ENCODE data around the gene CMTM8. TPM values are rescaled to one million over a fixed set of nuclear protein-coding genes. Genes with fewer than 3 reads are reported as not detected.

CMTM8 gene
- total RNA-seq, 2 experiments from 2014 or later: 6.4 to 6.9 TPM

- no peak for TF ChIP-seq CTCF (IDR thresholded peaks at IDR 0.05)
- peaks cover 1% of the 10 kb centered on the region for H3K27me3 Mint-ChIP-seq
- H3K27ac Mint-ChIP-seq: no peak overlapping the region
- POLR2A ChIA-PET: no interaction called here
- no peaks in the 10 kb centered on the region for H3K9me3 Mint-ChIP-seq
- no peak overlapping the region for H3K4me3 Mint-ChIP-seq
- no peaks in the 10 kb centered on the region for H3K36me3 Mint-ChIP-seq (ENCODE audit: low read depth)
- intact Hi-C loops (cut with micrococcal nuclease): no loop called here
- CTCF ChIA-PET: no interaction called here
- DNase-seq (no peak), ATAC-seq (no peak)
- no peaks in the 10 kb centered on the region for H3K4me1 Mint-ChIP-seq (ENCODE audit: low read depth)
Measured at GRCh38 chr3:32202496-32202895, 36.0 kb upstream of the CMTM8 start.

- DNase-seq: no peak
- Mint-ChIP-seq H3K36me3 (ENCODE audit: low read depth) (no peaks in the 10 kb centered on the region), H3K27ac (no peak overlapping the region), H3K4me3 (no peak overlapping the region), H3K9me3 (no peaks in the 10 kb centered on the region), H3K4me1 (ENCODE audit: low read depth) (no peaks in the 10 kb centered on the region), H3K27me3 (peaks cover 3% of the 10 kb centered on the region)
- ChIA-PET CTCF (no interaction called here), POLR2A (no interaction called here)
- no peak for ATAC-seq
- no peak for TF ChIP-seq CTCF (IDR thresholded peaks at IDR 0.05)
- intact Hi-C loops (cut with micrococcal nuclease): no loop called here
Measured at GRCh38 chr3:32203854-32204253, 34.6 kb upstream of the CMTM8 start.

GRCh38 chr3:32208447-32208846 is 30.0 kb upstream of the CMTM8 start:
- POLR2A ChIA-PET: no interaction called here
- TF ChIP-seq CTCF (IDR thresholded peaks at IDR 0.05): no peak
- CTCF ChIA-PET: interaction anchor here (1.5 kb wide), 1 partner anchor 260 kb away, joined by 3 read pairs; no protein-coding TSS in a partner anchor
- DNase-seq (no peak), ATAC-seq (no peak)
- Mint-ChIP-seq H3K9me3 (no peaks in the 10 kb centered on the region), H3K4me3 (no peak overlapping the region), H3K36me3 (ENCODE audit: low read depth) (no peaks in the 10 kb centered on the region), H3K27me3 (peaks cover 3% of the 10 kb centered on the region), H3K27ac (no peak overlapping the region), H3K4me1 (ENCODE audit: low read depth) (no peaks in the 10 kb centered on the region)
- intact Hi-C loops (cut with micrococcal nuclease): no loop called here

GRCh38 chr3:32215185-32215584 is 23.3 kb upstream of the CMTM8 start:
- Mint-ChIP-seq H3K36me3 (ENCODE audit: low read depth) (no peaks in the 10 kb centered on the region), H3K4me1 (ENCODE audit: low read depth) (no peaks in the 10 kb centered on the region), H3K9me3 (peaks cover 8% of the 10 kb centered on the region), H3K4me3 (no peak overlapping the region), H3K27ac (no peak overlapping the region), H3K27me3 (peaks cover 8% of the 10 kb centered on the region)
- no peak for TF ChIP-seq CTCF (IDR thresholded peaks at IDR 0.05)
- no peak for ATAC-seq
- CTCF ChIA-PET: interaction anchor here (0.6 to 1.0 kb wide), 2 partner anchors 26 to 38 kb away, joined by 3 to 6 read pairs; no protein-coding TSS in a partner anchor
- intact Hi-C loops (cut with micrococcal nuclease): no loop called here
- DNase-seq: no peak
- POLR2A ChIA-PET: no interaction called here

- no peaks in the 10 kb centered on the region for H3K36me3 Mint-ChIP-seq (ENCODE audit: low read depth)
- ChIA-PET POLR2A (no interaction called here), CTCF (interaction anchor here (1.0 kb wide), 1 partner anchor 39 kb away, joined by 6 read pairs; no protein-coding TSS in a partner anchor)
- H3K27ac Mint-ChIP-seq: no peak overlapping the region
- intact Hi-C loops (cut with micrococcal nuclease): no loop called here
- H3K4me1 Mint-ChIP-seq (ENCODE audit: low read depth): no peaks in the 10 kb centered on the region
- H3K9me3 Mint-ChIP-seq: peaks cover 8% of the 10 kb centered on the region
- H3K4me3 Mint-ChIP-seq: no peak overlapping the region
- TF ChIP-seq CTCF (IDR thresholded peaks at IDR 0.05): no peak
- ATAC-seq: no peak
- peaks cover 8% of the 10 kb centered on the region for H3K27me3 Mint-ChIP-seq
- no peak for DNase-seq
Measured at GRCh38 chr3:32216172-32216783, 22.2 kb upstream of the CMTM8 start.
